Testis (tissue), 2 donors: ENCODE measurements around the gene ITIH6.

Experiments used
- POLR2A ChIP-seq: fragments of 450-650 bp; IDR thresholded peaks from one replicate; pipeline ENCODE4 v1.6.1; 2017; ENCODE audit warnings: antibody characterized with exemption, mild to moderate bottlenecking, moderate library complexity
- TF ChIP-seq, protein P1 (sequence below), 3 experiments: fragments of 450-650 bp in 2 of 3; fragments of 200-600 bp in 1 of 3; sonication (generic) in 1 of 3; IDR thresholded peaks; one replicate each; pipeline ENCODE4 v1.5.1; 2016 to 2019; ENCODE audit warnings: antibody characterized with exemption in 3 of 3, mild to moderate bottlenecking in 2 of 3, moderate library complexity in 1 of 3

DNA sequence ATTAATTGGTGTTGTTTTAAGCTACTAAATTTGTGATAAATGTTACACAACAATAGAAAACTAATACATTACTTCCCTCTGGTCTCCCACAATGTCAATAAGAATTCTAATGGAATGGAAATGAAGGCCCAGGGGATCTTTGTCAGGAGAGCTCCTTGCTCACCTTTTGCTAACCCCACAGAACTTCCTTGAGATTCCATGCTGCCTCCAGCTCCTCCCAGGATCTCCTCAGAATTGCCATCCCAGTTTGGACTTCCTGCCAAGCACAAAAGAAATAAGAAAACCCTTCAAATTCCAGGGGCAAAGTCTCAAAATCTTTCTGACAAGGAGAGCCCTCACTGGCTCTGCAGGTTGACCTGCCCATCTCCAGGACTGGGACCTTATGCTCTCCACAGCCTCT, 43.2 kb downstream of the ITIH6 start:
- TF ChIP-seq, protein P1, sequence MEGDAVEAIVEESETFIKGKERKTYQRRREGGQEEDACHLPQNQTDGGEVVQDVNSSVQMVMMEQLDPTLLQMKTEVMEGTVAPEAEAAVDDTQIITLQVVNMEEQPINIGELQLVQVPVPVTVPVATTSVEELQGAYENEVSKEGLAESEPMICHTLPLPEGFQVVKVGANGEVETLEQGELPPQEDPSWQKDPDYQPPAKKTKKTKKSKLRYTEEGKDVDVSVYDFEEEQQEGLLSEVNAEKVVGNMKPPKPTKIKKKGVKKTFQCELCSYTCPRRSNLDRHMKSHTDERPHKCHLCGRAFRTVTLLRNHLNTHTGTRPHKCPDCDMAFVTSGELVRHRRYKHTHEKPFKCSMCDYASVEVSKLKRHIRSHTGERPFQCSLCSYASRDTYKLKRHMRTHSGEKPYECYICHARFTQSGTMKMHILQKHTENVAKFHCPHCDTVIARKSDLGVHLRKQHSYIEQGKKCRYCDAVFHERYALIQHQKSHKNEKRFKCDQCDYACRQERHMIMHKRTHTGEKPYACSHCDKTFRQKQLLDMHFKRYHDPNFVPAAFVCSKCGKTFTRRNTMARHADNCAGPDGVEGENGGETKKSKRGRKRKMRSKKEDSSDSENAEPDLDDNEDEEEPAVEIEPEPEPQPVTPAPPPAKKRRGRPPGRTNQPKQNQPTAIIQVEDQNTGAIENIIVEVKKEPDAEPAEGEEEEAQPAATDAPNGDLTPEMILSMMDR (IDR thresholded peaks at IDR 0.05), result no peak
- TF ChIP-seq POLR2A, result no peak
